Measurements from ENCODE around the gene ARSB. TPM values are rescaled to one million over a fixed set of nuclear protein-coding genes. Genes with fewer than 3 reads are reported as not detected.

Gene ARSB
- total and polyA plus RNA-seq, 10 of the 15 experiments (the other 5 are each of a cell fraction or from before 2014, with no cell fraction given) = 1.2 to 8.2 (median 6.1) TPM

DNA sequence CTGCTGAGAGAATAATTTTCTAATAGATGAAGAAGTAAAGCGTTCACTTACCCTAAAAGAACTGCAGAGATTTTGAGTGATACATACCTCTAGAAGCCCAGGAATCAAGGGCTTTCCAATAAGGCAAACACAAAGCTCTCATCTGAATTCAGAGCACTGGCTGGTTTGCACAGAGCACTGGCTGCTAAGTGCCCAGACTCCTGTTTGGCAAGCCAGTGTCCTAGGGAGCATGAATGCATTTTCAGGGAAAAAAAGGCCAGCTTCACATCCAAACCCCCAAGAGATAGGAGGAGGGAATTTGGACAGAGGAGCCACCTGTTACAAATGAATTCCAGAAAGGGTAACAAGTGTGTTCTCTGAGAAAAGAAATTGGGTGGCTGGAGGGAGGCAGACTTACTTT, 65.3 kb downstream of the ARSB start:
- H3K27ac ChIP-seq (ENCODE audit: control insufficient read depth, insufficient read depth) = no peak overlapping the region
- ChIA-PET RAD21 (ENCODE audit: unreplicated experiment) (interaction anchor here (1.0 to 1.4 kb wide), 4 partner anchors 11 to 382 kb away, joined by 3 to 4 read pairs (median 4); no protein-coding TSS in a partner anchor), POLR2A (no interaction called here), CTCF (interaction anchor here (1.0 to 3.5 kb wide), 3 partner anchors 9 to 34 kb away, joined by 3 to 23 read pairs (median 4); no protein-coding TSS in a partner anchor), SMC1A (ENCODE audit: uncharacterized antibody, unreplicated experiment) (interaction anchor here (0.6 to 3.3 kb wide), 7 partner anchors 8 to 213 kb away, joined by 3 to 18 read pairs (median 4); no protein-coding TSS in a partner anchor)
- H3K9me3 ChIP-seq (replicated peaks; ENCODE audit: control insufficient read depth, insufficient read depth, low read length) = no peaks in the 10 kb centered on the region
- peaks cover 3% of the 10 kb centered on the region; the same call in 1 of the 2 replicates for H3K4me1 ChIP-seq (ENCODE audit: control insufficient read depth, insufficient read depth, low read length)
- H3K79me2 ChIP-seq (ENCODE audit: control insufficient read depth, insufficient read depth, low read length) = no peaks in the 10 kb centered on the region
- no TSS peak for BruUV-seq (replicated peaks)
- ATAC-seq = no peak
- in situ Hi-C loops (cut with MboI) = no loop called here
- no peak overlapping the region for H3K4me3 ChIP-seq
- H3K9ac ChIP-seq (ENCODE audit: control insufficient read depth, insufficient read depth, low read length) = no peak overlapping the region
- FAIRE-seq = no peak
- no peaks in the 10 kb centered on the region for H3K27me3 ChIP-seq (replicated peaks in 1 of 2; ENCODE audit: control insufficient read depth in 2 of 2, insufficient read depth in 2 of 2, low read length in 1 of 2)
- H2AFZ ChIP-seq (ENCODE audit: control insufficient read depth, low read depth, low read length) = no peak overlapping the region
- no peak overlapping the region for H3K4me2 ChIP-seq (ENCODE audit: control insufficient read depth, insufficient read depth)
- intact Hi-C loops (cut with micrococcal nuclease; ENCODE audit: unreplicated experiment) = no loop called here
- no peak for DNase-seq (ENCODE audit: low read depth, low spot score)
- 93% methylated on average over 1 of the region's 1 CpG for WGBS (ENCODE audit: insufficient coverage, insufficient replicate concordance, low lambda C conversion rate, missing lambda C conversion rate)
- no peaks in the 10 kb centered on the region for H4K20me1 ChIP-seq (ENCODE audit: control insufficient read depth, insufficient read depth)
- no peaks in the 10 kb centered on the region; a peak in 1 of 4 replicates for H3K36me3 ChIP-seq (ENCODE audit: control insufficient read depth in 2 of 2, insufficient read depth in 2 of 2, low read length in 1 of 2)
- TF ChIP-seq SUPT20H (IDR thresholded peaks at IDR 0.05; ENCODE audit: borderline replicate concordance, control insufficient read depth, low read depth, low read length) = no peak
- TF ChIP-seq SPI1 (IDR thresholded peaks at IDR 0.05; ENCODE audit: borderline replicate concordance, insufficient read depth, low read depth, low read length) = no peak

DNA sequence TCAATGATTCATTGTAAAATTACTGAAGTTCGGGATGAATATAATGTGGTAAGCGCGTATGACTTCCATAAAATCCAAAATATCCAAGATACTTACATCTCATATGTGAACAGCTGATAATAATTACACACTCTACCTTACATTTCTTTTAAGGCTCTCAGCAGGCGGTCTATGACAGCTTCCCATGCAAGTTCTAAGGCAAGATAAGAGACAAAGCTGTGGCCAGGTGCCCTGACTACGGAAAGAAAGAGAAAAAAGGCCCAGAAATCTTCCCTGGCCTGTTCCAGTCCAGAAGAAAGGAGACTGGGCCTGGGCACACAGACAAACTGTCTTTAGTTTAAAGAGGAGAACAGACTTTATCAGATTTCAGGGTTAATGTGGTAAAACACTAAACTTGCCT, 69.1 kb downstream of the ARSB start:
- BruUV-seq (replicated peaks) = no TSS peak
- in situ Hi-C loops (cut with MboI) = no loop called here
- ChIA-PET CTCF (interaction anchor here (2.1 to 7.4 kb wide), 2 partner anchors 8 to 17 kb away, joined by 7 to 80 read pairs; no protein-coding TSS in a partner anchor), RAD21 (ENCODE audit: unreplicated experiment) (interaction anchor here (0.6 to 0.7 kb wide), 2 partner anchors 37 to 593 kb away, joined by 3 read pairs; no protein-coding TSS in a partner anchor), SMC1A (ENCODE audit: uncharacterized antibody, unreplicated experiment) (interaction anchor here (0.7 to 6.1 kb wide), 6 partner anchors 11 to 448 kb away, joined by 3 to 48 read pairs (median 4); no protein-coding TSS in a partner anchor), POLR2A (no interaction called here)
- no peaks in the 10 kb centered on the region for H3K79me2 ChIP-seq (ENCODE audit: control insufficient read depth, insufficient read depth, low read length)
- no peaks in the 10 kb centered on the region; a peak in 1 of 4 replicates for H3K36me3 ChIP-seq (ENCODE audit: control insufficient read depth in 2 of 2, insufficient read depth in 2 of 2, low read length in 1 of 2)
- ATAC-seq = no peak
- H3K4me1 ChIP-seq (ENCODE audit: control insufficient read depth, insufficient read depth, low read length) = peaks cover 10% of the 10 kb centered on the region
- 72% methylated on average over 5 of the region's 5 CpGs for WGBS (ENCODE audit: insufficient coverage, insufficient replicate concordance, low lambda C conversion rate, missing lambda C conversion rate)
- H3K27me3 ChIP-seq (replicated peaks in 1 of 2; ENCODE audit: control insufficient read depth in 2 of 2, insufficient read depth in 2 of 2, low read length in 1 of 2) = no peaks in the 10 kb centered on the region
- H3K27ac ChIP-seq (ENCODE audit: control insufficient read depth, insufficient read depth) = no peak overlapping the region
- DNase-seq (ENCODE audit: low read depth, low spot score) = no peak
- no peaks in the 10 kb centered on the region for H4K20me1 ChIP-seq (ENCODE audit: control insufficient read depth, insufficient read depth)
- no peak for FAIRE-seq
- H2AFZ ChIP-seq (ENCODE audit: control insufficient read depth, low read depth, low read length) = no peak overlapping the region
- H3K9ac ChIP-seq (ENCODE audit: control insufficient read depth, insufficient read depth, low read length) = no peak overlapping the region
- no peaks in the 10 kb centered on the region for H3K9me3 ChIP-seq (replicated peaks; ENCODE audit: control insufficient read depth, insufficient read depth, low read length)
- H3K4me2 ChIP-seq (ENCODE audit: control insufficient read depth, insufficient read depth) = no peak overlapping the region
- no peak overlapping the region for H3K4me3 ChIP-seq
- intact Hi-C loops (cut with micrococcal nuclease; ENCODE audit: unreplicated experiment) = no loop called here
- TF ChIP-seq ZBTB11 (CRISPR knock-in tag; IDR thresholded peaks at IDR 0.05) = no peak
- TF ChIP-seq CTCF (IDR thresholded peaks at IDR 0.05 in 2 of 3, conservative IDR thresholded peaks at IDR 0.05 in 1 of 3; ENCODE audit: control insufficient read depth in 2 of 3, extremely low read depth in 1 of 3, insufficient read depth in 1 of 3, low read depth in 3 of 3, low read length in 3 of 3) = no peak
- no peak for TF ChIP-seq ZNF592 (IDR thresholded peaks at IDR 0.05)
- no peak for TF ChIP-seq NBN (IDR thresholded peaks at IDR 0.05)

All from GM12878 (cell line).